ENCODE data around the gene FHIT. TPM values are rescaled to one million over a fixed set of nuclear protein-coding genes. Genes with fewer than 3 reads are reported as not detected.

Gene FHIT
- total RNA-seq, 4 donors from 2014 or later = 0.72 to 5.2 (median 2.1) TPM

DNA sequence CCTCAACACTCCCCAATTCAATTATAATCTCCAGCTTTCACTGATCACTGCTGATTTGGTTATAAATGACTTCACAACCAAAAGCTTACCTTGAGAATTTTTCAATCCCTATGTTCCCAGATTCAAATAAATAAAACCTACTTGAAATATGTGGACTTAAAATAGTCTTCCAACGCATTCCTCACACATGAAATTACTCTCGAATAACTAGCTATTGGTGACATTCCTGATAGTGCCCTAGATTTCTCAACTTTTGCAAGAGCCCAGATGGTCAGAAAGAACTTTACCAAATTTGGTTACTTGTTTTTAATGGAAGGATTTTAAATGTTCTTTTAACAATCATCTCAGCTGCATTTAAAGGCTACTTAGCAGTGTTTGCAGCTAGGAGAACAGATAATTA is 605.5 kb downstream of the FHIT start:
- Histone ChIP-seq H3K9me3 (no peaks in the 10 kb centered on the region), H3K27ac (no peak overlapping the region), H3K4me1 (no peaks in the 10 kb centered on the region), H3K4me3 (no peak overlapping the region), H3K27me3 (no peaks in the 10 kb centered on the region), H3K36me3 (no peaks in the 10 kb centered on the region)
- intact Hi-C loops (cut with DNase I; ENCODE audit: low total_unique reads) (no loop called here), in situ Hi-C loops (cut with MboI; ENCODE audit: low sequenced_read_pairs in 4 of 4) (no loop called here)
- DNase-seq (no peak), ATAC-seq (peak in 1 of 2 donors; percentile 33)
- TF ChIP-seq, protein P1, sequence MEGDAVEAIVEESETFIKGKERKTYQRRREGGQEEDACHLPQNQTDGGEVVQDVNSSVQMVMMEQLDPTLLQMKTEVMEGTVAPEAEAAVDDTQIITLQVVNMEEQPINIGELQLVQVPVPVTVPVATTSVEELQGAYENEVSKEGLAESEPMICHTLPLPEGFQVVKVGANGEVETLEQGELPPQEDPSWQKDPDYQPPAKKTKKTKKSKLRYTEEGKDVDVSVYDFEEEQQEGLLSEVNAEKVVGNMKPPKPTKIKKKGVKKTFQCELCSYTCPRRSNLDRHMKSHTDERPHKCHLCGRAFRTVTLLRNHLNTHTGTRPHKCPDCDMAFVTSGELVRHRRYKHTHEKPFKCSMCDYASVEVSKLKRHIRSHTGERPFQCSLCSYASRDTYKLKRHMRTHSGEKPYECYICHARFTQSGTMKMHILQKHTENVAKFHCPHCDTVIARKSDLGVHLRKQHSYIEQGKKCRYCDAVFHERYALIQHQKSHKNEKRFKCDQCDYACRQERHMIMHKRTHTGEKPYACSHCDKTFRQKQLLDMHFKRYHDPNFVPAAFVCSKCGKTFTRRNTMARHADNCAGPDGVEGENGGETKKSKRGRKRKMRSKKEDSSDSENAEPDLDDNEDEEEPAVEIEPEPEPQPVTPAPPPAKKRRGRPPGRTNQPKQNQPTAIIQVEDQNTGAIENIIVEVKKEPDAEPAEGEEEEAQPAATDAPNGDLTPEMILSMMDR (IDR thresholded peaks at IDR 0.05 in 4 of 5, conservative IDR thresholded peaks at IDR 0.05 in 1 of 5) = no peak
- TF ChIP-seq POLR2A (IDR thresholded peaks at IDR 0.05) = no peak

DNA sequence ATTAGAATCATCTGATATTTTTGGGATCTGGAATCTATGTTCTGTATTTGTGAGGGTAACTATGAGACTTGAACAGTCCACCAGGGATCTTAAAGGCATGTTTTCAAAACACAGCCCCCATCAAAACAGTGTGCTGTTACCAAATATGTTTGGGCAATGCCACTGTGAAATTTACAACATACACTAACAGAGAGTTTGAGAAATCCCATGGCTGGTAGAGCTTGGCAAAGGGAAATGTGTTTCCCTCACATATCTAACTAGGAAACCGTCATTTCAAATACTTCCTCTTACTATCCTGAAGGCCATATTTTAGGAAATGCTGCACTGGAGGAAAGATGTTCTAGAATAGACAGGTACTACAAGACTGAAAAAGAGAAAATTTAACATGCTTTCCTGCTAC is 607.4 kb downstream of the FHIT start:
- no peaks in the 10 kb centered on the region for H3K4me1 ChIP-seq
- no peak overlapping the region for H3K4me3 ChIP-seq
- in situ Hi-C loops (cut with MboI; ENCODE audit: low sequenced_read_pairs in 4 of 4) (no loop called here), intact Hi-C loops (cut with DNase I; ENCODE audit: low total_unique reads) (no loop called here)
- no peaks in the 10 kb centered on the region for H3K36me3 ChIP-seq
- no peaks in the 10 kb centered on the region for H3K27me3 ChIP-seq
- H3K27ac ChIP-seq = no peak overlapping the region
- TF ChIP-seq POLR2A (IDR thresholded peaks at IDR 0.05) = no peak
- TF ChIP-seq, protein P1 (IDR thresholded peaks at IDR 0.05 in 4 of 5, conservative IDR thresholded peaks at IDR 0.05 in 1 of 5) = no peak
- no peak for ATAC-seq
- no peak for DNase-seq
- H3K9me3 ChIP-seq = no peaks in the 10 kb centered on the region

DNA sequence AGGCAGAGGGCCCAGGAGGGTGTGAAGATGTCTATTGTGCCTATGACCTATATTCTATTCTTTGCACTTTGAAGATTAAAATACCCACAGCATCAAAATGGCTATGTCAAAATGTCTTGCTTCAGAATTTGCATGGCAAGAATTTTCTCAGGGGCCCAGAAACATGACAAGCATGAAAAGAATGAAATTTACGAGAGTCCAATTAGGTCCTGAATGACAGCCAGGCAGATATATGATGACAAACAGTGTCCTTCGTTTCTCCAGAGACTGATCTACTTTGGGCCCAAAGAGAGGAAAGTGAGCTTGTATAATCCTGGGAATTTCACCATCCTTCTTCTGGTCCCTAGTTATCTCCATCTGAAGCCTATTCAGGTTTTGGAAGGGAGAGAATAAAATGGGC is 609.9 kb downstream of the FHIT start:
- Histone ChIP-seq H3K27ac (no peak overlapping the region), H3K36me3 (no peaks in the 10 kb centered on the region), H3K4me3 (no peak overlapping the region), H3K27me3 (no peaks in the 10 kb centered on the region), H3K9me3 (no peaks in the 10 kb centered on the region), H3K4me1 (peaks cover 0 to 6% of the 10 kb centered on the region in 2 donors)
- DNase-seq = no peak
- no peak for ATAC-seq
- TF ChIP-seq, protein P1 (IDR thresholded peaks at IDR 0.05 in 4 of 5, conservative IDR thresholded peaks at IDR 0.05 in 1 of 5) = no peak
- TF ChIP-seq POLR2A (IDR thresholded peaks at IDR 0.05) = no peak
- intact Hi-C loops (cut with DNase I; ENCODE audit: low total_unique reads) = no loop called here
- in situ Hi-C loops (cut with MboI; ENCODE audit: low sequenced_read_pairs in 4 of 4) = no loop called here

DNA sequence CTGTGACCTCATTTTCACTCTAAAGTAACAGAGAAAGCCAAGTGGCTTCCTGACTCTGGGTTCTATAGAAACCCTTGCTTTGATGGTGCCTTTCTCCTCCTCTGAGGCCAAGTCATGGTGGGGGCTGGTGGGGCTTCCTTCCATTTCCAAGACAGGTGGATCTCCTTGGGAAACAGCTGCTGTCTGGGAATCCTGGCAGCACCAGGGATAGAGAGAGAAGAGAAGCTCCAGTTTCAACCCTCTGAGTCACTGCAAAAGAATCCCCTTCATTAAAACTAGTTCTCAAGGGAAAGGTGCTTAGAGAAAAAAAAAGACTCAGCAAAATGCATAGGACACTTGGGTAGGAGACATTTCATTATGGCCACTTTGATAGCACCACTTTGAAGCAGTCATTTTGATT is 614.4 kb downstream of the FHIT start:
- Histone ChIP-seq H3K9me3 (no peaks in the 10 kb centered on the region), H3K27ac (no peak overlapping the region), H3K36me3 (no peaks in the 10 kb centered on the region), H3K4me1 (peaks cover 0 to 6% of the 10 kb centered on the region in 2 donors), H3K4me3 (no peak overlapping the region), H3K27me3 (no peaks in the 10 kb centered on the region)
- TF ChIP-seq POLR2A (IDR thresholded peaks at IDR 0.05) = no peak
- TF ChIP-seq, protein P1 (IDR thresholded peaks at IDR 0.05 in 4 of 5, conservative IDR thresholded peaks at IDR 0.05 in 1 of 5) = no peak
- no peak for DNase-seq
- no peak for ATAC-seq
- in situ Hi-C loops (cut with MboI; ENCODE audit: low sequenced_read_pairs in 4 of 4) = no loop called here
- intact Hi-C loops (cut with DNase I; ENCODE audit: low total_unique reads) = no loop called here

- TF ChIP-seq, protein P1 (IDR thresholded peaks at IDR 0.05 in 4 of 5, conservative IDR thresholded peaks at IDR 0.05 in 1 of 5) = no peak
- no peak for TF ChIP-seq POLR2A (IDR thresholded peaks at IDR 0.05)
- H3K4me3 ChIP-seq = no peak overlapping the region
- intact Hi-C loops (cut with DNase I; ENCODE audit: low total_unique reads) = no loop called here
- peaks cover 0 to 15% of the 10 kb centered on the region in 2 donors for H3K4me1 ChIP-seq
- no peaks in the 10 kb centered on the region for H3K27me3 ChIP-seq
- ATAC-seq (no peak), DNase-seq (no peak)
- H3K36me3 ChIP-seq = no peaks in the 10 kb centered on the region
- no peaks in the 10 kb centered on the region for H3K9me3 ChIP-seq
- H3K27ac ChIP-seq = no peak overlapping the region
- in situ Hi-C loops (cut with MboI; ENCODE audit: low sequenced_read_pairs in 4 of 4) = no loop called here
These were observed 617.6 kb downstream of the FHIT start for GRCh38 chr3:60633644-60634043.
